Stimulated activated CD8-positive, alpha-beta memory T cell treated with anti-CD3 and anti-CD28 coated beads, Interleukin-15, amount 100 ng/mL, for 4 hours (primary cell): Measurements from ENCODE around the gene DDB1.
A peak's percentile ranks its signal among the peaks of the same experiment; 100 is the strongest.

ENCODE experiments used
- DNase-seq, 2 donors: peaks; one replicate each; pipeline ENCODE4 v3.0.0-alpha.2; 2020; ENCODE audit warnings: low read depth in 2 of 2

Gene DDB1

DNA sequence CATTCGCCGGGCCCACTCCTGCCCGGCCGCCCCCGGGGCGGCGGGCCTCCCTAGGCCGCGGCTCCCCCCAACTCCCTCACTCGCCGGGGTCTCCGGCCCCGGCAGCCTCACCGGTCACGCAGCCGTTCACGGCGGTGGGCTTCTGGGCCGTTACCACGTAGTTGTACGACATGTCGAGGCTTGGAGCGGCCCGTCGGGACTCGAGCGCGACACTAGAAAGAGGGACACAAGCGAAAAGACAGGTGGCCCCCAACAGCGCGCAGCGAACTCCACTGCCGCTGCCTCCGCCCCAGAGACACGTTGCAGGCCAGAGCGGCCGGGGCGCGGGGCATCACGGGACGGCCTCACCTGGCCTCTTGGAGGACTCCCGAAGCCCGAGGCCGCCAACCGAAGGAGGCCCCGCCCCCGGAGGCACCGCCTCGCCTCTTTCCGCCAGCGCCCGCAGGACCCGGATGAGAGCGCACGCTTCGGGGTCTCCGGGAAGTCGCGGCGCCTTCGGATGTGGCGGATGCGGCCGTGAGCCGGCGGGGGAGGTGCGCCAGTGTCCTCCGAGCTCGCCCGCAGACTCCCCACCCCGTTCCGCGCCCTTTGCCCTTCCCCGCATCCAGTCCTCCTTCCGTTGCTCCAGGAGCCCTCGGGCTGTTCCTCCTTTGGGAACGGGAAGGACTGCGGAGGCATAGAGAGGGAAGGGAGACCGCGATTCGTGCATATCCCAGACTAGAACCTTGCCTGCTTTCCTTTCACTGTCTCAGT, at the start of gene DDB1, which contains the start of gene TKFC:
Gene DDB1 (minus strand): TSS at position 309 of the 753 bp plus-strand sequence. CDS start 137 bp downstream, at position 172.
Gene TKFC (plus strand): TSS at position 432 of the 753 bp plus-strand sequence. CDS start 1,501 bp downstream, outside the sequence.
- DNase-seq: peak; percentile 93 to 94

DNA sequence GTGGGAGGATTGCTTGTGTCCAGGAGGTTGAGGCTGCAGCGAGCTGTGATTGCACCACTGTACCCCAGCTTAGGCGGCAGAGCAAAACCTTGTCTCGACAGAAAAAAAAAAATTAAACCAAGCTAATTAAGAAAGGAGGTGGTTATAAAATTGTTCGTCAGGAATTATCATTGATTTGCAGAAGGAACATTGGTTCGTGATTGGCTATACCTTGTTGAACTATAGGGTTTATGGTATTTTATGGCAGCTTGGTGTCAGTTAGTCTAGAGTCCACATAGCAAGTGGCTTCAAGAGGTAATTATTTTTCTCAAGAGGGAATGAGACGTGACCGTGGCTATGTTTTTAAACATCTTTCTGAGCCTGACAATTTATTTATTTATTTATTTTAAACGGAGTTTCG, 48.0 kb upstream of the DDB1 start:
- DNase-seq: no peak

DNA sequence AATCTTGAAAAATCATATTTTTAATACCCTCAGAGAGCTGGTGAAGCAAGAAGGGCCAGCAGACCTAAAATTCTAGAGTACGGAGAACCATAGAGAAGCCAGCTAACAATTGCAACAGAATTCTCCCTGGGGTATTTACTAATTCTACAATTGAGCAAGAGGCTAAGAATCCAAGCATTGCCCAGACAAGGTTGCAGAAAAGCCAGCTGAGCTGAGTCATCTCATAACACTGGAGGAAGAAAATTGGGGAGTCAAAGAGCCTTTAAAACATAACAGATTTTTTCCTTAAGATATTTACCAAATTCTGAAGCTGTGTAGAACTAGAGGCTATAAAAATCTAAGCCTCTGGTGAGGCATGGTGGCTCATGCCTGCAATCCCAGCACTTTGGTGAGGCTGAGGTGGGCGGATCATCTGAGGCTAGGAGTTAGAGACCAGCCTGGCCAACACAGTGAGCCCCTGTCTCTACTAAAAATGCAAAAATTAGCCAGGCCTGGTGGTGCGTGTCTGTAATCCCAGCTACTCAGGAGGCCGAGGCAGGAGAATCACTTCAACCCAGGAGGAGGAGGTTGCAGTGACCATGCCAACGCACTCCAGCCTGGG, 45.9 kb upstream of the DDB1 start:
- no peak for DNase-seq

DNA sequence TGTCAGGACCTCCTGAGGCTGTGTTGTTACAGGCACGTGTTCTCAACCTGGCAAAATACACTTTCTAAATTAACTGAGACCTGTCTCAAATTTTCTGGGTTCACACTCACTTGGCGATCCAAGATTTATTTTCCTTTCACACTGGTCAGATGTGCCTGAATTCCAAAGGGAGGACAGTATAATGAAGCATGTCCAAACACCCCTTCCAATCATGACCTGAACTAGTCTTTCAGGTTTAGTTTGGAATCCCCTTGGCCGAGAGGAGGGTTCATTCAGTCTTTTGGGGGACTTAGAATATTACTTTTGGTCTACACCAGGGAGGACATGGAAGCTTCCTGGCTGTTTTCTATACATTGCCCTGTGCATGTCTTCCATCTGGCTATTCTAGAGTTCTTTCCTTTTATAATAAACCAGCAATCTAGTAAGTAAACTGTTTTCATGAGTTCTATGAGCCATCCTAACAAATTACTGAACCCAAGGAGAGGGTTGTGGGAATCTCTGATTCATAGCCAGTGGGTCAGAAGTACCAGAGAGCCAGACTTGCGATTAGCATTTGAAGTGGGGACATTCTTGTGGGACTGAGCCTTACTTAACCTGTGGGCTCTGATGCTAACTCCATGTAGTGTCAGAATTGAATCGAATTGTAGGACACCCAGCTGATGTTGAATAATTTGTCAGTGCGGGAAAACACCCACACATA, 44.7 kb upstream of the DDB1 start:
- DNase-seq: no peak

DNA sequence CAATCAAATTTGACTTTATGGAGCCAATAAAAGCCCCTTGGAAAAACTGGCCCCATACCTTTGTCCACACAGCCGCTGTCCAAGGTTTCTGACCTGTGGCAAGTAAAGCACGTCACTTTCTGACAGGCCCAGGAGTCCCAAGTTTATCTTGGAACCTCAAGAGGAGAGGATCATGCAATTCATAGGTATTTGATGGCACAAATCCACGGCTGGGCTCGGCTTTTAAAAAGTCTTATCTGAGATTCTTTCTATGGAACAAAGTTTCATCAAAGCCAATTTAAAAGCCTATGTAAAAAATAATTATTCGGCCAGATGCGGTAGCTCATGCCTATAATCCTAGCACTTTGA, 42.8 kb upstream of the DDB1 start:
- DNase-seq: no peak

DNA sequence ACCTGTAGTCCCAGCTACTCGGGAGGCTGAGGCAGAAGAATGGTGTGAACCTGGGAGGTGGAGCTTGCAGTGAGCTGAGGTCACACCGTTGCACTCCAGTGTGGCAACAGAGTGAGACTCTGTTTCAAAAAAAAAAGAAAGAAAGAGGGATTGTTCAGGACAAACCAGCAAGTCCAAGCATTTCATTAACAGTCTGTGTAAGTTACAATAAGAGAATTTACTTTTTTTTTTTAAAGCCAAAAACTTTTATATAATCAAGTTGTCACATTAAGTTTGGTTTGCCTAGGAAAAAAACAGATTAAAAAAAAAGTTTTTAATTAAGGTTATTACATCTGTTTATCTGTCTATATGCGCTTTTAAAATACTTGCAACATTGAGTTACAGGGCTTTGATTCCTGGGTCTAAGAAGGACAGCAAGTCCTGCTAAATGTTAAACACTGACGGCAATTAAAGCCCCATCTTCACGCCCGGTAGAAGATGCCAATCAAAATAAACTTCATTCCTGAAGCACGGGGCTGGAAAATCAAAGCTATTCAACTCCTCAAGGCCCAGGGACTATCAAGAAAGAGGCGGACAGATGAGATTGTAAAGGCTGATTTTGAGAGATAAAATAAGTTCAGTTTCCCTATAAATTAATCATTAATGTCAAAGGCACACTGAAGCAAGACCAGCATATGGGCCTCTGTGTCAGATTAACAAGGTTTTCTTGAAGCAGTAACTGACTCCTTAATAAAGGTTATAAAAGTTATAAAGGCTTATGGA, 39.9 kb upstream of the DDB1 start:
- DNase-seq: no peak

DNA sequence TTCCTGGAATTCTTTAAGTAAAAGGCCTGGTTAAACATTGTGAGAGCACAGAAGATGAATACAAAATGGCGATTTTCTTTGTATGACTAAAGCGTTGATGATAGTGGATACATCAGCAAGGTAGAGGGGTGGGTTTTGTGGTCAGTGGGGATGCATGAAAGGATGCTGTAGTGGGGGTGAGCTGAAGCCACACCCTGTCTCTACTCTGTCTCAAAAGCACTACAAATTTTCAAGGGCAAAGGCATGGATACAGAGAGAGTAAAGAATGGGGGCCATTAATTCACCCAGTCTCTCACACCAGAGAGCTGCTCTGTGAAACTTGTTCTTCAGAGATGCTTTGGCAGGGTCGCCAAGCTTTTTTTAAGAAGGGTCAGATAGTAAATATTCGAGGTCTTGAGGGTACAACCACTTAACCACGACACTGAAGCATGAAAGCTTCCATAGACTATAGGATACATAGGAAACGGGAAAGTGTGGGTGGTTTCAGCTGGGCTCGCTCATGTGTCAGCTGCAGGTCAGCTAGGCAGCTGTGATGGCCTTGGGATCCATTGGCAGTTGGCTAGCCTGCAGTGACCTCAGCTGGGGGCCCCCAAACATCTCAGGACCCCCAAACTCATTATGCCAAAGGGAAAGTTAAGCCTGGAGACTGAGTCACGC, 37.6 kb upstream of the DDB1 start:
- no peak for DNase-seq

DNA sequence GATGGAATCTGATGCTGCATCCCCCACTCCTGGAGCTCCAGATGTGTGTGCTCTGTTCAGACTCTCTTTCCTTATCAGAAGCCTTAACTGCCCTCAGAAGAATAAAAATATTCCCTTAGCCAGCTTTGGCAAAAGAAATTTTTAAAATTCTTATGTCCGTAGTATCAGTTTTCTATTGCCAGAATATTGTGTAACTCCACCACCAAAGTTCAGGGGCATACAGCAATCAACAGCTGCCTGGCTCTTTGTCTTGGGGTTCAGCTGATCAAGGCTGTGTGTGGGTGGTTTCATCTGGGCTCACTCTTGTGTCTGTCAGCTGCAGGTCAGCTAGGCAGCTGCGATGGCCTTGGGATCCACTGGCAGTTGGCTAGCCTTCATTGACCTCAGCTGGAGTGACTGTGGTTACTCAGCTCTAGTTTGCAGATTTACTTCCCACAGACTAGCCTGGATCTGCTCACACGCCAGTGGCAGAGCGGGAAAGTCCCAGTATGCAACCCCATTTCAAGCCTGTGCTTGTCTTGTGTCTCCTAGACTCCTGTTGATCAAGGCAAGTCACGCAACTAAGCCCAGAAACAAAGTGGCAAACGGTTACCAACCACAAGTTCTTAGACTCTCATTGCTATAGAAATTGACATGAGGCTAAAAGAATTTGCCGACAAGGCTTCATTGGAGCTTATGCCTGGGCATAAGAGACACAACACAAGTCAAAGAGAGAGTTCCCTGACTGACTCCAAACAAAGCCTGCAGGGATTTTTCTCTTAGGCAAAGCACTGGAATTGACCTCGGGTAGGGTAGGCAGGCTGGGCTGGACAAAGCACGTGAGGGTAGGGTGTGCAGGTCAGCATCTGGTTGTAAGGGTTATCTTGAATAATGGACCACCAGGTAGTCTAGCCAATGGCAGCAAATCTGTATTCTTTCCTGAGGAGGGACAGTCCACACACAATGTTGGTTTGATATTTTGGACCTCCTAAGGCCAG, 36.8 kb upstream of the DDB1 start:
- DNase-seq: no peak

DNA sequence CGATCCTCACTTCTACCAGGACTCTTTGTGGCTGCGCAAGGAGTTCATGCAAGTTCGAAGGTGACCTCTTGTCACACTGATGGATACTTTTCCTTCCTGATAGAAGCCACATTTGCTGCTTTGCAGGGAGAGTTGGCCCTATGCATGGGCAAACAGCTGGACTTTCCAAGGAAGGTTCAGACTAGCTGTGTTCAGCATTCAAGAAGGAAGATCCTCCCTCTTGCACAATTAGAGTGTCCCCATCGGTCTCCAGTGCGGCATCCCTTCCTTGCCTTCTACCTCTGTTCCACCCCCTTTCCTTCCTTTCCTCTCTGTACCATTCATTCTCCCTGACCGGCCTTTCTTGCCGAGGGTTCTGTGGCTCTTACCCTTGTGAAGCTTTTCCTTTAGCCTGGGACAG, 35.7 kb upstream of the DDB1 start:
- no peak for DNase-seq

DNA sequence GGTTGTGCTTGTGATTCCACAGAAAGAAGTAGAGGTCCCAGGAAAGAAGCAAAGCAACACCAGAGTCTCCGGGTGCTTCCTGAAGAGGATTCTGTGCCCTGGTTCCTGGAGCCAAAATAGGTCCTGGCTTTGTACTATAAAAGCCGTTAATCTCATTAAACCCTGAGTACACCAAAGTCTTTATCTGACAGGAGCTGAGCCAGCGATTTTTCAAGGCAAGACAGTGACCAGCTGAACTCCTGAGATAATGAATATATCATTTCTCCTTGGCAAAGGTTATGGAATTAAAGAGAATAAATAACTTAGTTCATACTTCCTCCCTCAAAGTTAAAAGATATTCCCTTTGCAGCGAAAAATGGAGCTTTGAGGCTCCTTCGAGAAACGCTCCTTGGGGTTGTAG, 34.5 kb upstream of the DDB1 start:
- no peak for DNase-seq

DNA sequence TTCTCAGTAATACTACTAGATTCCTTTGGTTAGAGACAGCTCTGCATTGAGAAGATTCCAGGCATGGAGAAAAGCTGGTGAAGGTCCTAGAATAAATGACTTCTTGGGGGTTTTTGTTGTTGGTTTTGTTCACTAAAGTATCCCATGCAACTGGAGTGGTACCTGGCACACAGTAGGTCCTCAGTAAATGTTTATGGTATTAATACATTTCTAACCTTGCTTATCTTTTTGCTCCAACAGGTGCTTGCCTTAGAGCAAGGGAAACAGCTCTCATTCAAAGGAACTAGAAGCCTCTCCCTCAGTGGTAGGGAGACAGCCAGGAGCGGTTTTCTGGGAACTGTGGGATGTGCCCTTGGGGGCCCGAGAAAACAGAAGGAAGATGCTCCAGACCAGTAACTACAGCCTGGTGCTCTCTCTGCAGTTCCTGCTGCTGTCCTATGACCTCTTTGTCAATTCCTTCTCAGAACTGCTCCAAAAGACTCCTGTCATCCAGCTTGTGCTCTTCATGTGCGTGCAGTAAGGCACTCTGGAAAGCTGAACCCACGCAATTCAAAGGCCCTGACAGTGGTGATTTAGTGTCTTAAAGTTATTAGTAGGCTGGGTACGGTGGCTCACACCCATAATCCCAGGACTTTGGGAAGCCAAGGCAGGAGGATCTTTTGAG, 31.2 kb upstream of the DDB1 start:
- DNase-seq: no peak

DNA sequence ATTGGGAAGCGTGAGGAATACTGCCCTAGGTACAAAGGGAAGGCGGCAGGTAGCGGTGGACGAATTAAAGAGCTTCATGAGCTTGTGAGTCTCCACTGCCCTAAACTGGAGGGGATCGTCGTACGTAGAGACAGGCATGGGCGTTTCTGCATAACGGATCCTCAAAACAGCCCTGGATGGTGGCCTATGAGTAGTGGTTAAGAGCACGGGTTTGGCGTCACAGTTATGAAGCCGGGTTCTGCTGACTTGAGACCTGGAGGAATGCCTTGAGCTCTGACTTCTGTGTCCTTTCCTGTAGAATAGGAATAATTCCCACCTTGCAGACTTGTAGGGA, 29.6 kb upstream of the DDB1 start:
- no peak for DNase-seq

DNA sequence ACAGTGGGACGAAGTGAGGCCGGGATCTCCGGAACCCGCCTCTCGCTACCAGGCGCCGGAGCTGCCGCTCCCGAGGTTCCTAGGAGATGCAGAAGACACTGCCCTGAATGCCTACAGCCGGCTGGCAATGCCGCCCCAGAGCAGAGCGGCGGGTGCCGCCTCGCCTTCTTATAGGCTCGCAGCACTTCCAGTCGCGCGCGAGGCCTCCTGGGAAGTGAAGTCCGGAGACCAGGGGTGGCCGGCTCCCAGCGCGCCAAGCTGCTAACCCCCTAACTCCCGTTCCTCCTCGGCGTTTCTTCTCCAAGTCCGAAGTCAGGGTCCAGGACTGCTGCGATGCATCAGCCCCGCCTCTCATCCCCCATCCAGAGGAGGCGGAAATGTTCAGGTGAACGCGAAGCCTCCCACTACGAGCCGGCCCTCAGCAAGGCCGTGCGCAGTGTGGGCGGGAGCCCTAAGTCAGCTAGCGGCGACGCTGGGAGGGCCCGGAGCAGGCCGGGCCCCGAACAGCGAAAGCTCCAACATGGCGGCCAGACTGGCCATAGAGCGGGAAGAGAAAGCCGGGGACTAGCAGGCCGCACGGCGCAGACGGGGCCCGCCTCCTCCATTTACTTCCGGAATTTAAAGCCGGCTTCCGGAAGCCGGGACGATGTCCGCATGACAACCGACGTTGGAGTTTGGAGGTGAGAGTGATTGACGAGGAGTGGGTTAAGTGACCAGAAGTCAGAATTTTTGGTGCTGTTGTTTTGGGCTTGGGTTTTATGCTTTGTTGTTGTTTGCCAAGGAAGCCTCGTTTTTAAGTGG, 29.0 kb upstream of the DDB1 start, which contains the start of the genes CYB561A3 and TMEM138:
Gene CYB561A3 (minus strand): TSS at position 142 of the 801 bp plus-strand sequence. CDS start 5,169 bp downstream, outside the sequence.
Gene TMEM138 (plus strand): TSS at position 634 of the 801 bp plus-strand sequence. CDS start 2,017 bp downstream, outside the sequence.
- peak; percentile 76 to 77 for DNase-seq

DNA sequence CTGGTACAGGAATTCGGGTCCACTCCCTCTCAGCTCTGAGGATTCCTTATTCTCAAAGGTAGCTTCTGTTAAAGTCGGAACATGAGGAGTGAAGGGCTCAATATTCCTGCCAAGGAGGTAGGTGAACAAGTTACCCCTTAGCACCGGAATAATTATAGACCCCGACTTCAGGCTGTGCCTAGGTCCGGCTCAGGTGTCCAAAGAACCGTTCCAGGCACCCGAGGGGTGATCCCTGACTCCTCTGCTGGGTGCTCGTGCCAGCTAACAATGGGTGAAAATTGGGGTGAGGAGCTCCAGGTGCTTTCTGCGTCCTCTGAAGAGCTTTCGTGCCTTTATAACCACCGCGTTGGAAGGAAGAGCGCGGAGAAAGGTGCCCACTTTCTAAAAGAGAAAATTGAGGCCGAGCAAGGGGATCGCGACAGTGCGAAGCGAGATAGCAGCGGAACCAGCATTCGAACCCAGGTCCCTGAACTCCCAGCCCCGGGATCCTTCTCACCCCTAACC, 28.4 kb upstream of the DDB1 start:
- no peak for DNase-seq

DNA sequence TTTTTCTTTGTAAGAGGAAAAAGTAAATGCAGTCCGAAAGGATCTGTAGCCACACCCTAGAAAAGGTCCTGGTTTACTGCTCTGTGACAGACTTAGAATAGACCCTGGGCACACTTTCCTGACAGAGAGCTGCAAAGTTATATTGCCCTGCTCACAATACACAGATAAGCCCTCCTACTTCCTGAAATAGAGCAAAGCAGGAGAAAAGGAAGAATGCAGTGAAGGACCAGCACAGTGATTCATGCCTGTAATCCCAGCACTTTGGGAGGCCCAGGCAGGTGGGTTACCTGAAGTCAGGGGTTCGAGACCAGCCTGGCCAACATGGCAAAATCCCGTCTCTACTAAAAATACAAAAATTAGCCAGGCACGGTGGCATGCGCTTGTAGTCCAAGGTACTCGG, 26.6 kb upstream of the DDB1 start:
- DNase-seq: no peak

DNA sequence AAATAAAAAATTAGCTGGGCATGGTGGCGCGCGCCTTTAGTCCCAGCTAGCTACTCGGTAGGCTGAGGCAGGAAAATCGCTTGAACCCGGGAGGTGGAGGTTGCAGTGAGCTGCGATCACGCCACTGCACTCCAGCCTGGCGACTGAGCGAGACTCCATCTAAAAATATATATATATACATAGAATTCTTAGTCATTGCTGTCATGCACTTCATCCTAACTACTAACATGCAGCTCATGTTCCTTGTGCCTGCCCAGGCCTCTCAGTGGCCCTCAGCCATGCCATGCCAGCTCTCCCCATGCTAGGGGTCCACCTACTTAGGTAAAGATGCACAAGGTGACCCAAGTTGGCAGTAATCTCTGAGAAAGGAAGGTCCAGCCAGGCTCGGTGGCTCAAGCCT, 25.7 kb upstream of the DDB1 start:
- no peak for DNase-seq

DNA sequence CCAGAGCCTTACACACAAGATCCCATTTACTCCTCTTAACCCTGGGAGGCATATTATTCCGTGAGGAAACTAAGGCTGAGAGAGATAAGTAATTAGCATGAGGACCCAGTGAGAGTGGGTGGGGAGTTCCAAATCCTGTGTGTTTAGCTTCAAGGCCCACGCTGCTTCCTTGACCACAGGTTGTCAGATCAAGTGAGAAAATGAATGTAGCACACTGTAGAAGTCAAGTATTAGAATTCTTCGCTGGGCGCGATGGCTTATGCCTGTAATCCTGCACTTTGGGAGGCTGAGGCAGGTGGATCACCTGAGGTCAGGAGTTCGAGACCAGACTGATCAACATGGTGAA, 25.0 kb upstream of the DDB1 start:
- no peak for DNase-seq

DNA sequence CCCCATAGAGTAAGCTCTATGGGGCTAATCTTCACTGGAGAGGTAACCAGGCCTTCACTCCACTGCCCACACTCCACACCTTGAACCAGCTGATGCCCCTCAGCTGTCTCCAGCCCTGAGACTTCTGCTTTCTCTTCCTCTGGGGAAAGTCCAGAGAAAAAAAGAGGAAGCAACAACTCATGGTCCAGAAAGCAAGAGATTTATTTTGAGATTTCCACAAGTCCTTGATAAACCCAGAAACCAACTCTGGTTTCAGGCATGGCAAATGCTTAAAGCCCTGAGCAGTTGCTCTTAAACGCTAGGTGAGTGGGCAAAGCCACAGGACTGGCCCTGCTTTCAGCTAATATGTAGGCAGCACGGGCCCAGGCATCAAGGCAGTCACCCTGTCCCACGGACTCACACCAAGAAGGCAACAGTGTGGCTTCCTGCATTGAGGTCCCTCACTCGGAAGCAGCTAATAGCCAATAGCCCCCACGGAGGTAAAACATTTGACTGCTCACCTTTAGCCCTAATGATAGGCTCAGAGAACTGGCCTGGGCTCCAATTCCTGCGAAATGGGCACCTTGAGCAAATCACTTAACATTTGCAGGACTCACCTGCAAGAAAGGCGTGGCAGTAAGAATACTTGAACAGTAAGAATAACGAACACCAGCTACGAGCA, 24.5 kb upstream of the DDB1 start:
- no peak for DNase-seq
